SK-MEL-5 (cell line): ENCODE measurements around the gene TARDBP. TPM values are rescaled to one million over a fixed set of nuclear protein-coding genes. Genes with fewer than 3 reads are reported as not detected.
"Not testable (repeated sequence)": the region's sequence is repeated elsewhere in the genome, so short reads cannot be mapped to it uniquely, and the experiment has no call there.

Source experiments
- DNase-seq: peaks from one replicate; pipeline ENCODE4 v3.0.0-alpha.2; 2016; ENCODE audit warnings: low read depth, low spot score
- in situ Hi-C: cut with HindIII; loops from 2 replicates; pipeline ENCODE4 v1.10.0; 2016; ENCODE audit warnings: low sequenced_read_pairs, high pct_unique_total_duplicates, low pct_unique_long_range_greater_than_20kb
- total RNA-seq: library from RNA; depleted of rRNA; stranded (reverse); fragments of >200 nt; shearing (Covaris generic); gene quantifications from 2 replicates; pipeline ENCODE4 v1.2.3, GENCODE V29; 2014

Gene TARDBP
- total RNA-seq, 1 experiment from 2014 or later = 27.5 TPM

DNA sequence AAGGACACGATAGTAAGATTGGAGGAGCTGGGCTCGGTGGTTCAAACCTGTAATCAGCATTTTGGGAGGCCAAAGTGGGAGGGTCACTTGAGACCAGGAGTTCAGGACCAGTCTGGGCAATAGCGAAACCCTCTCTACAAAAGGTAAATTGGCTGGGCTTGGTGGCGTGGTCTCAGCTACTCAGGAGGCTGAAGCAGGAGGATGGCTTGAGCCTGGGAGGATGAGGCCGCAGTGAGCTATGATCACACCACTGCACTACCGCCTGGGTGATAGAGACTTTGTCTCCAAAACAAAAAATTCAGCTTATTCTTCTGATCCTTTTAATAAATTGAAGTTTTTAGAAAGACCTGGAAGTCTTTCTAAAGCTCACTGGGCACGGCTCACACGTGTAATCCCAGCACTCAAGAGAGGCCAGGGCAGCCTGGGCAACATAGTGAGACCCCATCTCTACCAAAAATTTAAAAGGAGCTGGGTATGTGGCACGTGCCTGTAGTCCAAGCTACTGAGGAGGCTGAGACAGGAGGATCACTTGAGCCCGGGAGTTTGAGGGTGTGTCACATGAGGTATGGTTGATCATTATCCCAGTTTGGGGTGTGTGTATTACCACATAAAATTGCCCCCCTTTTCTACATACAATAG is 19.3 kb downstream of the TARDBP start:
- in situ Hi-C loops = no loop called here
- DNase-seq = no peak

- in situ Hi-C loops, DNase-seq: not testable (repeated sequence)
Measured at GRCh38 chr1:11037019-11037739, 24.7 kb downstream of the TARDBP start.

- in situ Hi-C loops = no loop called here
- peak; percentile 82 for DNase-seq
Measured at GRCh38 chr1:11037740-11038182, 25.3 kb downstream of the TARDBP start.

- DNase-seq = no peak
- in situ Hi-C loops = no loop called here
Measured at GRCh38 chr1:11039351-11040104, 27.1 kb downstream of the TARDBP start.

GRCh38 chr1:11040105-11040429 is 27.6 kb downstream of the TARDBP start:
- DNase-seq, in situ Hi-C loops: not testable (repeated sequence)

GRCh38 chr1:11041048-11041447 is 28.6 kb downstream of the TARDBP start:
- no peak for DNase-seq
- in situ Hi-C loops = no loop called here

DNA sequence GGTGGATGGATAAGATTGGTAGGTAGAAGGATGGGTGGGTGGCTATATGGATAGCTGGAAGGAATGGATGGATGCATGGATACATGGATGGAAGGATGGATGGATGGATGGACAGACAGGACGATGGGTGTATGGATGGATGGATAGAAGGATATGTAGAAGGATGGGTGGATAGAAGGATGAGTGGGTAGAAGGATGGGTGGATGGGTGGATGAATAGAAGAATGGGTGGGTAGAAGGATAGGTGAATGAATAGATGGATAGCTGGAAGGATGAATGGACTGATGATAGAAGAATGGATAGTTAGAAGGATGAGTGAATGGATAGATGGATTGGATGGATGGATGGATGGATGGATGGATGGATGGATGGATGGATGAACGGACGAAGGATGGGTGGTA is 29.6 kb downstream of the TARDBP start:
- in situ Hi-C loops = no loop called here
- no peak for DNase-seq

GRCh38 chr1:11042995-11043874 is 30.8 kb downstream of the TARDBP start:
- no peak for DNase-seq
- in situ Hi-C loops = no loop called here

GRCh38 chr1:11044086-11044848 is 31.8 kb downstream of the TARDBP start:
- in situ Hi-C loops = no loop called here
- DNase-seq = no peak

DNA sequence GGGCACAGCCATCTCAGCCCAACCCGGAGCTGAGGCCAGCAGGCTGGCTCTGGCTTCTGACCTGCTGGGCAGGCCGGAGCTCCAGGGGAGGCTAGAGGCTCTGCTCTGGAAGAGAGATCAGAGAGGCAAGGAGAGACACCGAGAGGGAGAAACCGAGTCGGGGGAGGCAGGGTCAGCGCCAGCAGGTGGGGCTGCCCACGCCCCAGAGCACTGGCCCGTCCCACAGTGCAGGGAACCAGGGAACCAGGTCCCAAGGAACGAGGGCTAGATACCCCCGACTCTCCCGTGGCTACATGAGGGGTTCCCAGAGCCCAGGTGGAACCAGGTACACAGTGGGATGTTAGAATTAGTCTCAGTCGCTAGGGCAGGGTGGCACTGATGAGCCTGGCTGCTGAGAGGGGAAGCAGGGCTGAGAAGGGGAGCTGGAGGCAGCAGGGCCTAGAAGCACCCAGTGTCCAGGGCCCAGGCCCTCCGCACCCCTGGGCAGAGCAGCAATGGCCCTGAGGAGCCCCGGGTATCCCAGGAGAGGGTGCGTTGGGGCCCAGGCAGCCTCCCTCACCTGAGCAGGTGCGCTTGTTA is 32.5 kb downstream of the TARDBP start:
- DNase-seq = no peak
- in situ Hi-C loops = no loop called here

DNA sequence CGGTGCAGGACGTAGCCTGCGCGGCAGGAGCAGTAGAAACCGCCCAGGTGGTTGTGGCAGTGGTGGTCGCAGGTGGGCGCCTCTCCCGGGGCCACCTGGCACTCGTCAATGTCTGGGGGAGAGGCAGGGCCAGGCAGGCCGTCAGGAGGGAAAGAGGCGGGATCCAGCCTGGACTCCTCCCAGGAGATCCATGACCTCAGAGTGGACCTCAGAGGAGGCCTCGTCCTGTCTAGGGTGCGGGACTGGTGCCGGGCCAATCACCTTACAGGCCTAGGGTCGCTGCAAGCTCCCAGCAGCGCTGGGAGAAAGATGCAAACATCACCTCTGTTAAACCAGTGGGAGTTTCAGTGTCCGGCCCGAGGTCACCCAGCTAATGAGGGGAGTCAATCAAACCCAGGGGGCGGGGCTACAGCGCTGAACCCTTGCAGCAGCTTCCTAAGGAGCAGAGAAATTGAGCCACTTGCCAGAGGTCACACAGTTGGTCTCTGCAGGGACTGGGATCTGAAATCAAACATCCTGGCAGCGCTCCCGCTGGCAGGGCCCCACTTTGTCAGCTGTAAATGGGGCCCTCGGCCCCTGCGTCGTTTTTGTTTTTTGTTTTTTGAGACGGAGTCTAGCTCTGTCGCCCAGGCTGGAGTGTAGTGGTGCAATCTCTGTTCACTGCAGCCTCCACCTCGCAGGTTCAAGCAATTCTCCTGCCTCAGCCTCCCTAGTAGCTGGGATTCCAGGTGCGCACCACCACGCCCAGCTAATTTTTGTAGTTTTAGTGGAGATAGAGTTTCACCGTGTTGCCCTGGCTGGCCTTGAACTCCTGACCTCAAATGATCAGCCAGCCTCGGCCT is 33.2 kb downstream of the TARDBP start:
- in situ Hi-C loops = no loop called here
- no peak for DNase-seq

DNA sequence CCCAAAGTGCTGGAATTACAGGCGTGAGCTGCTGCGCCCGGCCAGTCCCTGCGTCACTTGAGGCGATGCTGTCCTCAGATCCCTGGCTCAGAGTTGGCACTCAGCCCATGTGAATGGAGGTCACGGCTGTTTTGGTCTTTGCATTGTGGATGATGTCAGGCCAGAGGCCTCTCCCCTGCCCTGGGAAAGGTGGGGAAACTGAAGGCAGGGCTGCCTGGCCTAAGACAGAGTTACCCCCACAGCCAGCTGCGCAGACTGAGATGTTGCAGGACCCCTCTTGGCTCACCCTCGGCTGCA is 33.8 kb downstream of the TARDBP start:
- in situ Hi-C loops = no loop called here
- no peak for DNase-seq

DNA sequence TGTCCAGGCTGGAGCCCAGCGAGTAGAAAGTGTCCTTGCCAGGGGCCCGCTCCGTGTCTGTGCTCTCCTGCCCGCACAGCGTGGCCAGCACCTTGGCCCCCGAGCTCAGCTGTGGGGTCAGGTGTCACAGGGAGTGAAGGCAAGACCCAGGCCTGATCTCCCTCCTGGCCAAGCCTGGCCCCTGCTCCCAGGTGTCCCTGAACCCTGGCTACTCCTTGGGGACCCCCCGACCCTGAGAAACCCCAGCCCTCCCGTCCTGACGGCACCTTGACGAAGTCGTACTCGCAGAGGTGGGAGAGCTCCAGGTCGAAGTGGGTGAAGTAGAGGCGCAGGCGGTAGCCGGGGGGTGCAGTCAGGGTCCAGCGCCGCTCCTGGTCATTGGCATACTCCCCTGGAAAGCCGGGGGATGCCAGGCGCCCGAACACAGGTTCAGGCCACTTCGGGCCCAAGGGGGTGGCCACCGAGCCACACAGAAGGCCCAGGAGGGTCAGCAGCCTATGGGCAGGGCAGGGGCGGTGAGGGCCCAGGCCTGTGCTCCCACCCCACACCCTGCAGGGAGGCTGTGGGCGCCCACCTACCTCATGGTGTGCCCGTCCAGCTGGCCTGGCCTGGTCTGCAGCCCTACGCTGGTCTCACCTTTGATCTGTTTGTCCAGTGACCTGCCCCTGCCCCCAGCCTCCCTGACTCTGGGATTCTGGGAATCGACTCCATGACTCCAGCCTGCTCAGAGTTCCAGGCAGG is 34.3 kb downstream of the TARDBP start, which contains the start of gene MASP2:
MASP2 (minus strand) TSS at position 615 of the 741 bp plus-strand sequence; CDS start at position 583, 32 bp downstream.
- no peak for DNase-seq
- in situ Hi-C loops = no loop called here

GRCh38 chr1:11051121-11051520 is 38.7 kb downstream of the TARDBP start:
- in situ Hi-C loops, DNase-seq: not testable (repeated sequence)

- DNase-seq = no peak
- in situ Hi-C loops = no loop called here
Measured at GRCh38 chr1:11051781-11052511, 39.5 kb downstream of the TARDBP start.
